Prostate gland (tissue), 2 donors: ENCODE data around the gene TMEM161A. TPM values are rescaled to one million over a fixed set of nuclear protein-coding genes. Genes with fewer than 3 reads are reported as not detected.

Source experiments
- DNase-seq: peaks from one replicate; pipeline ENCODE4 v3.0.0-alpha.2; 2019; ENCODE audit warnings: low spot score
- H3K27ac ChIP-seq, 2 donors: fragments of 200-600 bp; sonication (generic); 2 replicates each; pipeline ENCODE4 v1.5.1; 2017 to 2019
- H3K27me3 ChIP-seq: fragments of 200-600 bp; sonication (generic); replicated peaks from 2 replicates; pipeline ENCODE4 v1.5.1; 2019; ENCODE audit not compliant: insufficient read depth
- H3K36me3 ChIP-seq, 2 donors: fragments of 200-600 bp; sonication (generic); 1 replicate in 1 of 2; 2 replicates in 1 of 2; pipeline versions ENCODE4 v1.5.1 to v1.8.1; 2017 to 2019
- H3K4me1 ChIP-seq: fragments of 200-600 bp; sonication (generic); replicated peaks from 2 replicates; pipeline ENCODE4 v1.5.1; 2019
- H3K4me3 ChIP-seq, 2 donors: fragments of 200-600 bp; sonication (generic); 2 replicates each; pipeline ENCODE4 v1.5.1; 2017 to 2019
- H3K9me3 ChIP-seq: fragments of 200-600 bp; sonication (generic); 2 replicates; pipeline ENCODE4 v1.5.1; 2017
- POLR2A ChIP-seq: fragments of 450-650 bp; IDR thresholded peaks from one replicate; pipeline ENCODE4 v1.6.1; 2016; ENCODE audit warnings: antibody characterized with exemption, mild to moderate bottlenecking
- POLR2AphosphoS5 ChIP-seq: sonication (generic); formaldehyde crosslinking; IDR thresholded peaks from one replicate; pipeline ENCODE4 v1.6.1; 2017; ENCODE audit warnings: antibody characterized with exemption
- WGBS: methylation state at CpG from one replicate; pipeline ENCODE4 v1.1.5; 2018; 5-methylcytosine and 5-hydroxymethylcytosine counted together
- intact Hi-C: fragments of 100-400 bp; cut with DNase I; formaldehyde crosslinking; loops from one replicate; pipeline ENCODE4 v1.14.2; 2022
- total RNA-seq, 2 donors: library from RNA; depleted of rRNA; stranded (reverse); fragments of >200 nt; gene quantifications; one replicate each; pipeline ENCODE4 v1.1.0, GENCODE V29; 2016
- TF ChIP-seq, protein P1 (sequence below), 4 experiments: fragments of 200-600 bp in 2 of 4; fragments of 450-650 bp in 2 of 4; sonication (generic) in 2 of 4; IDR thresholded peaks; 1 replicate in 3 of 4; 2 replicates in 1 of 4; pipeline ENCODE4 v1.5.1; 2016 to 2019; ENCODE audit warnings: antibody characterized with exemption in 4 of 4, mild to moderate bottlenecking in 2 of 4, moderate library complexity in 2 of 4

Gene TMEM161A
- total RNA-seq, 2 donors from 2014 or later: 24.0 to 40.9 TPM

DNA sequence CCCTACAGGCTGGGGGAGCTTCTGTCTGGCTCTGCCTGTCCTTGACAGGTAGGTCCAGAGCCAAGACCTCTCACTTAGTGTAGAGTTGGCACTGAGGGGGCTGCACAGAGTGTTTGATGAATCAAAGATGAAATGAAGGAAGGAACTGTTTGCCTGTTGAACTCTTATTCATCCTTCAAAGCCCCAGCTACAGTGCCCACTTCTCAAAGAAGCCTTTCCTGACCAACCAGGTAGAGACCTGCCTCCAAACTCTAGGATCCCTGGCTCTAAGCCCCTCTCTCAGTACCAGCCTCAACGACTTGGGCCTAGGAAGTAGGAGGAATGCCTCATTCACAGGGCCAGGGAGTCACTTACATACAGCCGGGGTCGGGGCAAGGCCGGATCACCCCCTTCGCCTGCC, 9.1 kb upstream of the TMEM161A start:
- Histone ChIP-seq H3K4me3 (no peak overlapping the region), H3K4me1 (no peaks in the 10 kb centered on the region), H3K27ac (no peak overlapping the region), H3K9me3 (no peaks in the 10 kb centered on the region), H3K36me3 (no peaks in the 10 kb centered on the region), H3K27me3 (no peaks in the 10 kb centered on the region)
- intact Hi-C loops: loop anchor here (5.0 to 10.0 kb wide), 2 partner anchors 77 to 345 kb away; no protein-coding TSS in a partner anchor
- TF ChIP-seq, protein P1, sequence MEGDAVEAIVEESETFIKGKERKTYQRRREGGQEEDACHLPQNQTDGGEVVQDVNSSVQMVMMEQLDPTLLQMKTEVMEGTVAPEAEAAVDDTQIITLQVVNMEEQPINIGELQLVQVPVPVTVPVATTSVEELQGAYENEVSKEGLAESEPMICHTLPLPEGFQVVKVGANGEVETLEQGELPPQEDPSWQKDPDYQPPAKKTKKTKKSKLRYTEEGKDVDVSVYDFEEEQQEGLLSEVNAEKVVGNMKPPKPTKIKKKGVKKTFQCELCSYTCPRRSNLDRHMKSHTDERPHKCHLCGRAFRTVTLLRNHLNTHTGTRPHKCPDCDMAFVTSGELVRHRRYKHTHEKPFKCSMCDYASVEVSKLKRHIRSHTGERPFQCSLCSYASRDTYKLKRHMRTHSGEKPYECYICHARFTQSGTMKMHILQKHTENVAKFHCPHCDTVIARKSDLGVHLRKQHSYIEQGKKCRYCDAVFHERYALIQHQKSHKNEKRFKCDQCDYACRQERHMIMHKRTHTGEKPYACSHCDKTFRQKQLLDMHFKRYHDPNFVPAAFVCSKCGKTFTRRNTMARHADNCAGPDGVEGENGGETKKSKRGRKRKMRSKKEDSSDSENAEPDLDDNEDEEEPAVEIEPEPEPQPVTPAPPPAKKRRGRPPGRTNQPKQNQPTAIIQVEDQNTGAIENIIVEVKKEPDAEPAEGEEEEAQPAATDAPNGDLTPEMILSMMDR (IDR thresholded peaks at IDR 0.05): no peak
- no peak for TF ChIP-seq POLR2A
- DNase-seq: no peak
- 94% methylated on average over 5 of the region's 5 CpGs for WGBS

DNA sequence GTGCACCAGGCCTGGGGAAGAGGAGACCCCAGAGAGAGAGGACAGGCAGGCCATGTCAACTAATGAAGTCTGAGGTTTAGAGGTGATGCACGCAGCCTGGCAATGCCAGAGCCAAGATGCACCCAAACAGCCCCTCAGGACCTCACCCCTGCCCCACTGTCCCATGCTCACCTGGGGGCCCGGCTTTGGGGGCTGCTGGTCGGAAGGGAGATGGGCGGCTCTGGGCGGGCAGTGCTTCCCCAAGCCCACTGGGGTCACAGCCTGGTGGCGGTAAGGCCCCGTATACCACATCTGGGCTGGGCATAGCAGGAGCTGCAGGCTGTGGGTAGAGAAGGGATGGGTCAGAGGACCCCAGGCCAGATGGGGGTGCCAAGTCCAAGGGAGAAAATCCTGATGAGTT, 8.6 kb upstream of the TMEM161A start:
- DNase-seq: no peak
- 97% methylated on average over 7 of the region's 7 CpGs for WGBS
- Histone ChIP-seq H3K4me1 (no peaks in the 10 kb centered on the region), H3K27ac (no peak overlapping the region), H3K4me3 (no peak overlapping the region), H3K9me3 (no peaks in the 10 kb centered on the region), H3K36me3 (no peaks in the 10 kb centered on the region), H3K27me3 (no peaks in the 10 kb centered on the region)
- intact Hi-C loops: loop anchor here (5.0 to 10.0 kb wide), 2 partner anchors 78 to 345 kb away; no protein-coding TSS in a partner anchor
- TF ChIP-seq, protein P1 (IDR thresholded peaks at IDR 0.05): no peak
- TF ChIP-seq POLR2AphosphoS5 (no peak), POLR2A (no peak)

DNA sequence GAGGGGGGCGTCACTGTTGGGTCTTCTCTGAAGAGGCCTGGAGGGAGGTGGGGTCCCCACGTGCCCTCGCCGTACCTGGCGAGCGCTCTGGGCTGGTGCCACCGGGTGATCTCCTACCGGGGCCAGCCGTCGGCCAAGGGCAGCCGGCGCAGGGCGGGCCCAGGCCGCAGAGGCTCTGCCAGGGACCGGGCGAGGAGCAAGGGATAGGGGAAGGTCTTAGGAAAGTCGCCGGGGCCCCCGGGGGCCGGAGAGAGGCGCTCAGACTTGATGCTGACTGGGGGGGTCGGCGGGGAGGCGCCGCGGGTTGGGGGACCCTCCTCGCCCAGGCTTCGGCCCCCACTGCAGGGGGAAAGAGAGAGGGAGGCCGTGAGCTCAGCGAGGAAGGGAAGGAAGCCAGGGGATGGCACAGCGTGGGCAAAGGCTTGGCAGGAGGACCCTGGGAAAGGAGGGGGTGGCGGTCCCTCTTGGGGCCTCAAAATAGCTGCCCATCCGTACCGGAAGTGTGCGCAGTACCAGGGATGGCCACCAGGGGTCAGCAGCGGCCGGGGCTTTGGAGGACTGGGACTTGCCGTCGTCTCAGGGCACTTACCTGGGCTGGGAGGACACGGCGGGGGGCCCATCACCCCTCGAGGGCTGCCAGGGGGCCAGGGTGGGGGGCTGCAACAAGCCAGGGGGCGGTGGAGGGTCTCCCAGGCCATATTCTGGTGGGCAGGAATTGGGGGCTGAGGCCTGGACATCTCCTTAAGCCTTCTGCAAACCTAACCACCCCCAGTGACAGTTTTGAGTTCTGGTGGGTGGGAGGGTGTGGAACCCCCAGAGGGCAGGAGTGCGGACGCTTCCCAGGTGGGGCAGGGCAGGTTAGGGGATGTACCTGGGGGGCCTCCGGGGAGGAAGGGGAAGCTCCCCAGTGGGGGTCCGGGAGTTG, 7.7 kb upstream of the TMEM161A start:
- no peaks in the 10 kb centered on the region for H3K9me3 ChIP-seq
- no peaks in the 10 kb centered on the region for H3K4me1 ChIP-seq
- H3K27me3 ChIP-seq: no peaks in the 10 kb centered on the region
- 34% methylated on average over 40 of the region's 47 CpGs for WGBS
- H3K27ac ChIP-seq: no peak overlapping the region
- DNase-seq: peak; percentile 53
- no peaks in the 10 kb centered on the region for H3K36me3 ChIP-seq
- intact Hi-C loops: loop anchor here (5.0 to 10.0 kb wide), 2 partner anchors 79 to 346 kb away; no protein-coding TSS in a partner anchor
- H3K4me3 ChIP-seq: no peak overlapping the region
- TF ChIP-seq, protein P1 (IDR thresholded peaks at IDR 0.05): peak; percentile 85 to 99 (median 94)
- TF ChIP-seq POLR2AphosphoS5: no peak

DNA sequence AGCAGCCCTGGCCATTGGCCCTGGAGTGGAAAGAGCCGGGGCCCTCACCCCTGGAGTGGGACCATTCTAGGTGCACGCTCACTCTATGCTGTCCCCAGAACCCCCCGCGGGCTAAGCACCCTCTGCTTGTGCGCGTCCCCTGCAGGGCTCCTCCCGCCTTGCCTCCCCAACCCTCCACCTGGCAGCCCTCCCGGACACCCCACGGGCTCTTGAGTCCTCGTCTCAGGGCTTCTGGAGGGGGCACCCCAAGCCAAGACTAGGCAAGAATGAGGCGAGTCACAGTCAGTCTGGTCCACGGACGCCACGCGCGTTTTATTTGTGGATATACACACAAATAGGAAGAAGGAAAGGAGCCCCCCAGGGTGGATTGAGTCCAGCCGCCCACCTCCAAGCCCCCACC, 7.0 kb upstream of the TMEM161A start:
- Histone ChIP-seq H3K27me3 (no peaks in the 10 kb centered on the region), H3K9me3 (no peaks in the 10 kb centered on the region), H3K27ac (no peak overlapping the region), H3K36me3 (no peaks in the 10 kb centered on the region), H3K4me3 (no peak overlapping the region), H3K4me1 (no peaks in the 10 kb centered on the region)
- WGBS: 81% methylated on average over 14 of the region's 17 CpGs
- DNase-seq: no peak
- TF ChIP-seq, protein P1 (IDR thresholded peaks at IDR 0.05): no peak
- no peak for TF ChIP-seq POLR2A
- TF ChIP-seq POLR2AphosphoS5: no peak
- intact Hi-C loops: loop anchor here (5.0 to 10.0 kb wide), 2 partner anchors 80 to 347 kb away; no protein-coding TSS in a partner anchor
